Activated T-helper 9 cell treated with anti-CD3 and anti-CD28 coated beads, Interleukin-2, amount 50 U/mL, for 16 hours (primary cell): ENCODE data around the gene RAD51B.

Source experiments
- DNase-seq: peaks from one replicate; pipeline ENCODE4 v3.0.0-alpha.2; 2020; ENCODE audit warnings: low read depth

RAD51B gene

DNA sequence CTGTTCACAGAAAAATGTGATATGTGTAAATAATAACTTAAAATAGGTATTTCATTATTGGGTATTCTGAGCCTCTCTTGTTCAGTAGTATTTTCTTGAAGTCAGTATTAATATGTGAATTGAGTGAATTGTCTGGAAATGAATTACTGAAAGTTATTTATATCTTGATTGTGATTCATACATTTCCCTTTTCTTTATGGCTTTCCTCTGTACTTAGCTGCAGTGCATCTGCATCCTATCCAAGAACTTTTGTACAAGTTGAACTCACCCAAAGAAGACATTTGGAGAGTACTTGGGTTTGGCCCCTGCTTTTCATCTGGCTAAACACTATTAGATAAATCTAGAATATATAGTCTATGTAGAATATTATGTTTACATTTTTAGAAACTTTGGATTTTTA, 326.0 kb downstream of the RAD51B start:
- no peak for DNase-seq

DNA sequence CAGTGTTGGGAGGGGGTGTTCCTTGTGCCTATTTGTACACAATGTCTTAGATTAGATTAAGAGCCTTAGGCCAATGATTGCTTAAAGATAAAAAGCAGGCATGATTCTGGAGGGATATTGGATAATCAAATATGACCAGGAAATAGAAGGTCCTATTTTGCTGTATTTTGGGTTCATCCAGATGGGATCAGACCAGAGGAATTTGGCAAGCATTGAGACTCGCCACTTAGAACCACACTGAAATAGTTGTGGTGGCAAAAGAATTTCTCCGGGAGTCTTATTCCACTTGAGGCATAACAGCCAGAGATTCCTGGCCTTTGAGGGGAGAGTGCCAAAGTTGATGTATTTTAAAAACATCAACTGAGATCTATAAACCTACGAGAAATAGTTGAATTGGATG, 327.2 kb downstream of the RAD51B start:
- DNase-seq = no peak

DNA sequence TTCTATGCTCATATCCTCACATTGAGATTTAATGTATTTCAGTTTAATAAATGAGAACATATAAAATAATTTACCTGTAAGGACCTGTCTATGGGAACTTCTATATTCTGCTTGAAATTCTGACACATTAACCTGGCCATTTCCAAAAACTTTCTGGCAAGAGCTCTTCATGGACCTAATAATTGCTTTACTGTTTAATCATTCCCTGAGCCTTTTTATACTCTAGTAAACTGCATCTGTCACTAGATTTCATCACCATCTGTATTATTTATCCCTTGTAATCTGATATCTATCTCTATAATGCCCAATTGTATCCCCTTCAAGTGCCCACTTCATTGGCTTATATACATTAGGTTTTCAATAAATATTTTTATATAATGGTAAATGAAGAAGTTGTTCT, 327.7 kb downstream of the RAD51B start:
- DNase-seq = no peak

DNA sequence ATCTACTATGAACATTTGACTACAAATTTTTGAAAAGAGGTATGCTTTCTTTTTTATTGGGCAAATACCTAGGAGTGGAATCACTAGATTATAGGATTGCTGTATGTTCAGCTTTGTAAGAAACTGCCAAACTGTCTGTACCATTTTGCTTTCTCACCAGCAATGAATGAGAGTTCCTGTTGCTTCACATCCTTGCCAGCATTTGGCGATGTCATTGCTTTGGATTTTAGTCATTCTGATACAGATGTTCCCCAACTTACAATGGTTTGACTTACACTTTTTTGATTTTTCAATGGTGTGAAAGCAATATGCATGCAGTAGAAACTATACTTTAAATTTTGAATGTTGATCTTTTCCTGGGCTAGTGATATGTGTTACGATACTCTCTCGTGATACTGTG, 328.7 kb downstream of the RAD51B start:
- DNase-seq = no peak

DNA sequence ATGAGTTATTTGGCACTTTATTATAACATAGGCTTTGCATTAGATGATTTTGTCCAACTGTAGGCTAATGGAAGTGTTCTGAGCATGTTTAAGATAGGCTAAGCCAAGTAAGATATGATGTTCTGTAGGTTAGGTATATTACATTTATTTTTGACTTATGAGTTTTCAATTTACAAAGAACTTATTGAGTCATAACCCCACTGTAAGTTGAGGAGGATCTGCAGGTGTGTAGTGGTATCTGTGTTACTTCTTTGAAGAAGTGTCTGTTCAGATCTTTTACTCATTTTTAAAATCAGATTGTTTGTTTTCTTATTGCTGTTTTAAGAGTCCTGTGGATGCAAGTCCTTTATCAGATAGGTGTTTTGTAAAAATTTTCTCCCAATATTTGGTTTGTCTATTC, 329.2 kb downstream of the RAD51B start:
- DNase-seq = no peak

DNA sequence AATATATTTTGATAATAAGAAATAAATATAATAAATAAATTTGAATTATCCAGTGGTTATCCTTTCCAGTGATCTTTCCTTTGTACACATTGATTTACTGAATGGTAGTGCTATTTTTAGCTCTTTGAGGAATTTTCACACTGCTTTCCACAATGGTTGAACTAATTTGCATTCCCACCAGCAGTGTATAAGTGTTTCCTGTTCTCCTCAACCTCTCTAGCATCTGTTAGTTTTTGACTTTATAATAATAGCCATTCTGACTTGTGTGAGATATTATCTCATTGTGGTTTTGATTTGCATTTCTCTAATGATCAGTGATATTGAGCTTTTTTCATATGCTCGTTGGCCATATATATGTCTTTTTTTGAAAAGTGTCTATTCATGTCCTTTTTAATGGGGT, 333.7 kb downstream of the RAD51B start:
- no peak for DNase-seq

DNA sequence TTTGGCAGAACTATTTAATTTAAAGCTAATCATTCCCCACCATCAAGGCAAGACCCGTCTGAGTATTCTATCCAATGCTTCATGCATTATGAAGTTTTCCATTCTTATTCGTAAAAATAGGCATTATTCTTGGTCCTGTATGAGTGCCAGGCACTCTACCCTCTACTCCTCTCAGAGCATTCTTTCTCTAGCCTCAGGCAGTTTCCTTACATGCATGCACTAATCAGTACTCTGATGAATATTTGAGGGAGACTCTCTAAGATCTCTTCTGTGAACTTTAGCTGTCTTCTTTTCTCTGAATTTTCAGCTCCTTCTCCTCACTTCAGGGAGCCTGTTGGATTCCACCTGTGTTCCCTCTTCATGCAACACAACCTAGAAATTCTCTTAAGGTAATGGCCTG, 334.7 kb downstream of the RAD51B start:
- DNase-seq = no peak

DNA sequence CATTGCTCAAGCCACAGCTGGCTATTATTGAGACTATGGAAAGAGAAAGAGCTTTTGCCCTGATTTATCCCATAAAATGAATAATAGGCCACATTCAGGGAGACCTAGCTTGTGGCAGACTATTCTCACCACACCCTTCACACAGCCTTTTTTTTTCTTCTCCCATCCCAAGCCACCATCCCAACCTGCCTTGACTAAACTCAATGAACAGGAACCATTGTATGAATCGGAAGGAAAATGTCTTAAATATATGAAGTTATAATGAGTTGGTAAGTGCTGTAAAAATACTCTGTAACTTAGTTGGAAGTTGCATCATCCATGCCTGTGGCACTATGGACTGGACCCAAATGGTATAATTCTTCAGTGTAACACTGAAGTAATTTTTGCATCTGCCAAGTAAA, 338.4 kb downstream of the RAD51B start:
- no peak for DNase-seq

DNA sequence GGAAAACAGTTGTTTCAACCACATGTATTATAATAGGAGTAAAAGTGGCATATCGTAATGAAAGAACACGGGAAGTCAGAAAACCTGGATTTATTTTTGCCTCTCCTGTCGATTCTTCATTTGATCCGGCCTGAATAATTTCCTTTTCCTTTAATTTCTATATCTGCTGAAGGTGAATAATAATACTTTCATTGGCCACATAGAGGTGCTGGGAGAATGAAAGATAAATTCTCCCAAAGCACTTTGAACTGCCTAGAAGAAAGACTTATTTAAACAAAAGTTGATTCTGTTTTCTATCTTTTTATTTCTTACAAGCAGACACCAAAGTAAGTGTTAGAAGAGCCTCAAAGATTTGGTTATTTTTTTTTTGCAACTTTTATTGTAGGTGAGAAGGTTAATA, 339.1 kb downstream of the RAD51B start:
- no peak for DNase-seq

DNA sequence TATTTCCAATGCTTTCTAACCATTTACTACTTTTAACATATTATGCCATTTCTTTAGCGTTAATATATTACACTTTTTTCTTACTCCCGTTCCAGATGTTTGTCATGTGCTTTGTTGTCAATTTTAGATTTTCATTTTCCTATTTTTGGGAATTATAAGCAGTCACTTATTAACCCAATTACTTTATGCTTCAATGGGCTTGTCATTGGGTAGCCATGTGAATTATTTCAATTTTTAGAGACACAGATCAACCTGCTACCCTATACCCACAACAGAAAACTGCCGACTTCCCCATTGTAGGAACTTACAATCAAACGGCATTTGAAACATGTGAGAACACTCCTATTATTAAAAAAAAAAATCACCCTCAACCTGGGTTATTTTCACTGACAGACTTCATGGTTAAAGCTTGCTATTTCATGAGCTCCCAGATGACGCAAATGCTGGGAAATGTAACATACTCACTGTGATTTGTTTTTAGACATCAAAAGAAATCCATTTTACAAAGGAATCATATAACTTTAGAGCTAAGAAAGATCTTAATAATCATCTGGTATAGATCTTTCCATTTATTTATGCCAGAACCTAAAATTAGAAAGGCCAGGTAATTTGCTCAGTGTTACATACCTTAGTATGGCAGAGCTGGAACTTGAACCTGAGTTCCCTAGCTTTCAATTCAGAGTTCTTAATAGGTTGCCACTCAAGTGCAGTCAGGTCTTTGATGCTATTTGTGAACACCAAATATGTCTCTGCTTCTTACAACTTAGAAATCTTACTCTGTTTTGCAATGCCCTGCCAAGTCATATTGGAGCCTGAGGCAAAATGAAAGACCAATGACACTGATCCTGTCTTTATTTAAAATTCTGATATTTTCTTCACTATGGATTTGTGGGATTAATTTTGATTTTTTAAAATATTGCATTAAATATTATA, 340.4 kb downstream of the RAD51B start:
- no peak for DNase-seq

DNA sequence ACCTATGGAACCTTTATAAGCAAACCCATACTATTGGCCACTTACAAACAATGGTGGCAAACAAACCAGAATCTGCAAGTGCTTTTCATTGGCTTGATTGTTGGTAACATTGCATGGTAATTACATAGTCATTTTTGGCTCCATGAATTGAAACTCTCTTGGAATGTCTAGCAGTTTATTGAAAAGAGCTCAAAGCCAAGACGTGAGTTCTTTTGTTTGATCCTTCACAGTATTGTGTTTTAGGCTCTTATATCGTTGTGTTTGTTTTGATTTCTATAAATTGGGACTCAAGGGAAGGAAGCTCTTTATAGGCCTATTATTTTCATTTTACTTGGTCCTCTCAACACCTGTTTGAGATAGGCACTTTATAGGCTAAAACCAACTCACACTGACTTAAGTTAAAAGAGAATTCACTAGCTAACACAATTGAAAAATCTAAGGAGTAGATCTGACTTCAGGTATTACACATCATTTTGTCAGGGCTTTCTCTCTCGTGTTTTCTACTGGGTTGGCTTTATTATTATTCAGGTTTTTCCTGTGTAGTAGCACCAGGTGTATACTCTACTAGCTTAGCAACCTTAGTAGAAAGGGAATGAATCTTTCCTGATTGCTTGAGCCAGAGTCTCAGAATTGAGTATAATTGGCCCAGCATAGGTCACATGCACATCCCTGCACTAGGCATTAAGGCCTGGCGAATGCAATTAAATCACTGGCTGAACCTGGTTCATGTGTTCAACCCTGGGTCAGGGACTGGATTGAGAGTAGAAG, 341.4 kb downstream of the RAD51B start:
- DNase-seq = no peak

DNA sequence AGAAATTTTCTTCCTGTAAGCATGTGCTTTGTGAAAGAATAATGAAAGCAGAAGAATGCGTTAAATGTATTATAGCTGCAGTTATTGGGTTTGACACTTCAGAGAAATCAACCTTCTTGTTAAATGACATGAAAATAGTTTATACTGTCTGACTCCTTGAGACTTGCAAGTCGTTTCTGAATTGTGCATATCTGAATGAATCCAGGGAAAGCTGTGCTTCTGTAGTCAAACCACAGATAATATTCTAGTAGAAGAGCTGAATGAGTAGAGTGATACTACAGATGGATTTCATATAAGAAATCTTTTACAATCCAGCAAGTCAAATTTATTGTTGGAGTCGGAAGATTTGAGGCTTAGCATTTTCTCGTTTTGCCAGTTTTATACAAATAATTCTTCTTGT, 343.3 kb downstream of the RAD51B start:
- DNase-seq = no peak

DNA sequence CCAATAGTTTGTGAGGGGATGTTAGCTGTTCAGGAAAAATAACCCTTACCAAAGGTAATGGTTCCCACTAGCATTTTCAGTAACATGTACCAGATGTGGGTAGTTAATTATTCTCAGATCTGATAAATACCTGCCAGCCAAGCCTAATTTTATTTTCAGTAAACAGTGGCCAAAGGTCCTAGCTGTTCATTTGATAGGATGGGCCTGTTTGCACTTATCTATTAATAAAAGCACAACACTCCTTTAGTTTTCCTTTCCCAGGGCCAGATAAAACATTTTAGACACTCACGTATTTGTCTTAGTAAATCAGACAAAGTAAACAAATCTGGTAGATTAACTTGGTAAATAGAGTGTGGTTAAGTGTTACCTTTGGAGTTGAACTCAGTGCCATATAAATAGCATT, 345.1 kb downstream of the RAD51B start:
- no peak for DNase-seq

DNA sequence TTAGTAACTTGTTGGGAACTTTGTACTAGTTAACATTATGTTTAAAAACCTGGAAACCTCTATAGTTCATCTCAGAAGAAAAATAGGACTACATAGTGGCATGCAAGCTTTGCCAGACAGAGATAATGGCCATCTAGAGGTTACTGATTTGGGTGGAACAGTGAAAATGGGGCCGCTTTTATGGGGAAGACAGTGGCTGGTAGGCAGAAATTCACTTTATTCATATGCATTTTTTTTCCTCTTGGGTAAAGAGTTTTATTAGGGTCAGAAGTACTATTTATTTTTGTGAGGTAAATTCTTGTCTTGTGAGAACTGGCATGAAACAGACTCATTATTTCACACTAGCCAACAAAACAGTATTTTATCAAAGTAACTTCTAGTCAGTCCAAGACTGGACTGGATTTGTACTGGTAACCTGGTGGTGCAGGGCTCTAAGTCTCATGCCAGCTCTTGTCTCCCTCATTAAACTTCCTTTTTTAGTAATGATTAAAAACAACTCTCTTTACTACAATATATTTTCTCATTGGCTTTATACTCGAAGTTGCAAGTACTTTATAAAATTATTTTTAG, 345.8 kb downstream of the RAD51B start:
- no peak for DNase-seq

DNA sequence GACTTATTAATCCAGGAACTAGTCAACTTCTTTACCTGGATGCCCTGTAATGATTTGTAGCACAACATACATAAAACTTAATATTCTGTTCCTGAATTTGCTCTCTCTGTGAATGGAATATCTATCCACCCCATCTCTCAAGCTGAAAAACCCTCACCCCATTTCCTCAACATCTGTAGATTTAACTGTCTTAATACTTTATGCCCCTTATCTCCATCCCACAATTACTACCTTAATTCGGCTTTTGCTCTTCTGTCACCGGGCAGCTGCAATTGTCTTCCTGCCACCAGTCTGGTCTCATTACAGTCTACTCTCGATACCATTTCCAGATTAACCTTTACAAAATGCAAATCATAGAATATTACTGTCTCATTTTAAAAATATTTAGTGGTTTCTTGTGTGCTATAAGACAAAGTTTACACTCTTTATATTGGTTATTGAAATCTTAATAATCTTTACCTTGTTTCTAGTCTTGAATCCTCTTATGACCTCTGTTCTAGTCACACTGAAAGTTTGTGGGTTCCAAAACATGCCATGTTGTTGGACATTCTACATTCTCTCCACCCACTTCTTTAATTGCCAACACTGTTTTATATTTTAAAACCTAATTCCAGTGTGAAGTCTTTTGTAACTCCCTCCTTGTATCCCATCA, 347.3 kb downstream of the RAD51B start:
- no peak for DNase-seq

DNA sequence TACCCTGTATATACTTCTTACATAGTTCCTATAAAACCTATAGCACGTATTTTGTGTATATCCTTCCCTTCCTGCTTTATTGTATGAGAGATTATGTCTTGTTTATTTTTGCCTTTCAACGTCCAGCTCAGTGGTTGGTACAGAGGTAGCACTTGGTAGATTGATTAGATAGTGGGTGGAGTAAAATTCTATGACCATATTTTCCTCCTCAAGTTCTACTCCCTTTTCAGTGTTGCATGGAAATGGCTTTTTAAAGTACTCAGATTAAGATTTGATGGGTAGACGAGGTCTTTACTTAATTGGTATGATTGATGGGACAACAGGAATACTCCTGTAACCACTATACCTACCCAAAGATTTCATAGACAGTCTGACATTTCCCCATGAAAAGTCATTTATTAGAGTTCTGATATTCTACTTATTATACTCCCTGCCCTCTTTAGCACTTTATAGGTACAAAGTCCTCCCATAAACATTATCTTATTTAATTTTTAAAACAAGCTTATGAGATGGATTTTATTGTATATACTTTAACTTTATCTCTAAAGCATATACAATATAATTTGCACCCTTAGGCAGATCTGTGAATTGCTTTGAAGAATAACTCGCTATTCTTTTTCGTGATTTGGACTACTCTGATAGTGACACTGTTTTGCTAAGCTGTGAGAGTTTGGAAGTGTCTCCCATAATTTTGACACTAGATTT, 348.0 kb downstream of the RAD51B start:
- no peak for DNase-seq

DNA sequence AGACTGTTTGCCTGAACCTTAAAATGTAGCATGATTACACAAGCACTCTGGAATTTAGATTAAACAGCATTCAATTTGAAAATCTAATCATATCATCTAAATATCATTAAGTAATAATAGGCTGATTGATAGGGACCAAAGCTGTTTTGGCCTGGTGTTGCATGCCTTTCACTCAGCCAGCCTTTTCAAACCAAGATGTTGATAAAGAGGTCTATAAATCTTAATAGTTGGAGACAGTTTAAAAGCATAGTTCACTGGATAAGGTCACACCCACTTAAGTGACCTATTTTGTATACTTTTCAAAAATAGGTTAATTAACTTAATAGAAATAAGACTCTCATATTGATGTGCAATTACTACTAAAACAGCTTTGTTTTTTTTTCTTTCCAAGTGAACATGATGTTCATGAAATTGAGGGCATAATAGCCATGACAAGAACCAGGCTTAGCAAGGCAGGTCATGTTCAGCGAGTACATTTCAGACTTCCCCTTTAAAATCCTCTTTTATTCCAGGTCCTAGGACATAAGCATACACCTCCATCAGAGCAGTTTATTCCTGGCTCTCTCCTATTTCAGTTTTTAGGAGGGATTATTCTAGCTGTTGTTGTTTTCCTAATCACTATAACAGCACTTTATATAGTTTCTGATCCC, 349.0 kb downstream of the RAD51B start:
- no peak for DNase-seq

DNA sequence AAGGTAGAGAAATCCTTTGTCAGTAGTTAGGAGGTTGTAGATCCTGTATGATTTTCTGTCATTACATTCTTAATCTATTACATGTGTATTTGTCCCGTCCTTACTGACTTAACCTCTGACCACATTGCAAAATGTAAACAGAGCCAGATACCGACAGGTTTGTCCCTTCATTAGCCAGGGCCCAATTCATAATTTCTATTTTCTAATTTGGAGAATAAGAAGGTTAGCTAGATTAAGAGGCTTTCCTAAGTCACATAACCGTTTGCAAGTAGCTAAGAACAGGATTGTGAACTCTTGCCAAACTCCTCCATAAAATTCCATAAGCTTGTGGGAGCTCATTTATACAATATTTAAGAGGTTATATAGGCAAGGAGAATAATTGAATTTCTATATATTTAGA, 352.6 kb downstream of the RAD51B start:
- DNase-seq = no peak

DNA sequence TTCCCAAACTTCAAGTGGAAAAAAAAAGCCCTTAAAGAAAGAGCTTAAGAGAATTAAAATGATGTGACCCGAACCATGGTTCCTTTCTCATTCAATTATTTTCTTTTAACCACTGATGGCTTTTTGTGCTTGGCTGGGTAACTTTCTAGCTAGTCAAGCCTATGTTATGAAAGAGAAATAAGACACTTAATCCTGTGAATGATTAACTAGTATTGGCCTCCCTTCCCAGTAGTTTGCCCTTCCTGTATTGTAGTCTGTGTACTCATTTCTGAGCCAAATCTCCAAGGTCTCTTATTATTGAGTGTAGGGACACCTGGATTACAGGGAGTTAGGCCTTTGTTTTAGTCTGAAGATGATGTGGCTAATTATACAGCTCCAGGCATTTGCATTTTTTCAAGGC, 353.0 kb downstream of the RAD51B start:
- no peak for DNase-seq

DNA sequence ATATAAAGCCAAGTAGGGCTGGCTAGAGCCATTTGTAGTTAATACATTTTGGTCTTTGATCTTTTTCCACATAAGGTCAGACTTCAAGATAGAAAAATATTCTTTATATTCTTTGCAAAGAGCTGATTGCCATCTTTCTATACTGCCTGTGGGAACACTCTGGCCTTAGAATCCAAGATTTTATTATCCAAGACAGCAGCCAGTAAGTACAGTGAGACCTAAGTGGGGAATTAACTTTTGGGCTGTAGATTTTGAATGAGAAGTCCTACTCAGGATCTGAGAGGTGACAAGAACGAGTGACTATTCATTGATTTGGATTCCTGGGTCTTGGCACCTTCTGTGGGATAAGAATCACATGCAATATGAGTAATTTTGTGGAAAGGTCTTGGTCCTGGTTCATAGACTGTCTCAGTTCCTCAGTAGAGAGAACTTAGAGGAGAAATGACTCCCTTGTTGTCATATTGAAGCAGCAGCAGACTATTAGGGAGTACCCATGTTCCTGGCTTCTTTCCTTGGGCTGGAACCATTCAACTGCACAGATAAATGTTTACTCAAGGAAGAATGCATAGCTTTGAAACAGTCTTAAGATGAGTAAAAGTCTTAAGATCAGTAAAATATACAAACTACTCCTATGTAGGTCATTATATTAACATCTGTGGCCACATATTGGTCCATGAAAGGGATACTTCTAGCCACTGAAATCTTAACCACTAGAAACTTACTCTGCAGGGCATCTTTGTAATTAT, 353.8 kb downstream of the RAD51B start:
- DNase-seq = no peak

DNA sequence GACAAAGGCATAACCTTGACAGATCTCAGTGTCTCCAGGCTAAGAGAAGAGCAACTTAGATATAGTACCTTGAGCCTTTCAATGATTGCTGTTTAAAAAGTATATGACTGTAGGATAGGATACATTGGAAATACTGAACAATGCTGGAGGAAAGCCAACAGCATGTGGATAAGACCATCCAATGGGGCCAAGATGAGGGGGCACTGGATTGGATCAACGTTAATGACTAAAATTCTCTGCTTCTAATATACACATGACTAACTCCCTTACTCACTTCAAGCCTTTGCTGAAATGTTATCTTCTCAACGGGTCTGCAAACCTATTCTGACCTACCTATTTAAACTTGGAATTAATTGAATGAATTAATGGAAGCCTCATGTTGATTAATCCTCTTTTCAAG, 354.9 kb downstream of the RAD51B start:
- DNase-seq = no peak
